B cell (primary cell): ENCODE measurements around the gene AIG1. TPM values are rescaled to one million over a fixed set of nuclear protein-coding genes. Genes with fewer than 3 reads are reported as not detected.

Experiments
- ATAC-seq: fragments of 200-7000 bp; cut with Tn5 transposase; one replicate; pipeline ENCODE4 v1.10.0; 2021; ENCODE audit warnings: low read depth, mild to moderate bottlenecking, moderate number of reproducible peaks, moderate library complexity
- CTCF ChIA-PET: fragments of 350-600 bp; sonication (Branson Sonifier 250); formaldehyde crosslinking; loops from one replicate; lab custom pipeline; 2021; ENCODE audit warnings: antibody characterized with exemption, inconsistent platforms; lab: Charles Lee
- POLR2A ChIA-PET: fragments of 350-600 bp; sonication (Branson Sonifier 250); formaldehyde crosslinking; loops from one replicate; lab custom pipeline; 2021; ENCODE audit warnings: antibody characterized with exemption; lab: Charles Lee
- DNase-seq: peaks from one replicate; pipeline ENCODE4 v3.0.0; 2013
- H2AFZ ChIP-seq: 2 replicates; pipeline ENCODE4 v1.6.1; 2012; ENCODE audit warnings: mild to moderate bottlenecking, low read depth, low read length; ENCODE audit not compliant: insufficient read depth, poor library complexity, severe bottlenecking
- H3K27ac ChIP-seq, 2 donors: 1 replicate in 1 of 2; 2 replicates in 1 of 2; pipeline ENCODE4 v1.5.1; 2012 to 2013; ENCODE audit warnings: low read length in 2 of 2, mild to moderate bottlenecking in 2 of 2, moderate library complexity in 1 of 2
- H3K27me3 ChIP-seq, 4 experiments: fragments of 200-600 bp in 1 of 4; sonication (generic) in 1 of 4; replicated peaks in 1 of 4; 1 replicate in 2 of 4; 2 replicates in 2 of 4; pipeline versions ENCODE4 v1.6.1 to v1.7.0; 2013 to 2016; ENCODE audit warnings: low read length in 3 of 4, mild to moderate bottlenecking in 2 of 4, mixed read lengths in 1 of 4, moderate library complexity in 1 of 4; ENCODE audit not compliant: insufficient read depth in 4 of 4, control insufficient read depth in 3 of 4; ENCODE audit errors: control extremely low read depth in 1 of 4
- H3K36me3 ChIP-seq, 2 experiments: replicated peaks in 1 of 2; 1 replicate in 1 of 2; 2 replicates in 1 of 2; pipeline versions ENCODE4 v1.6.1 to v1.7.1; 2013; ENCODE audit warnings: low read length in 1 of 2; ENCODE audit not compliant: insufficient read depth in 2 of 2, control insufficient read depth in 1 of 2; ENCODE audit errors: control extremely low read depth in 1 of 2, extremely low read depth in 1 of 2
- H3K4me1 ChIP-seq, 2 donors: fragments of 200-600 bp in 1 of 2; sonication (generic) in 1 of 2; 1 replicate in 1 of 2; 2 replicates in 1 of 2; pipeline versions ENCODE4 v1.5.1 to v1.6.1; 2013 to 2017; ENCODE audit warnings: low read length in 2 of 2; ENCODE audit not compliant: control insufficient read depth in 2 of 2, insufficient read depth in 2 of 2
- H3K4me2 ChIP-seq: replicated peaks from 2 replicates; pipeline ENCODE3; 2012; ENCODE audit warnings: mild to moderate bottlenecking, low read depth, low read length; ENCODE audit not compliant: poor library complexity, severe bottlenecking
- H3K4me3 ChIP-seq, 5 experiments: fragments of 200-600 bp in 1 of 5; sonication (generic) in 1 of 5; 1 replicate in 3 of 5; 2 replicates in 2 of 5; pipeline versions ENCODE4 v1.5.1 to v1.7.0; 2011 to 2016; ENCODE audit warnings: low read length in 4 of 5, mild to moderate bottlenecking in 4 of 5, low read depth in 2 of 5, control low read depth in 1 of 5, moderate library complexity in 1 of 5; ENCODE audit not compliant: insufficient read depth in 1 of 5; ENCODE audit errors: control extremely low read depth in 1 of 5, extremely low read depth in 1 of 5
- H3K79me2 ChIP-seq: fragments of 200-600 bp; sonication (generic); one replicate; pipeline ENCODE4 v1.6.0; 2016; ENCODE audit warnings: low read length; ENCODE audit not compliant: control insufficient read depth, insufficient read depth
- H3K9ac ChIP-seq: fragments of 200-600 bp; sonication (generic); 2 replicates; pipeline ENCODE4 v1.6.1; 2017; ENCODE audit warnings: mild to moderate bottlenecking, low read length, moderate library complexity
- H3K9me3 ChIP-seq, 3 donors: one replicate each; pipeline versions ENCODE4 v1.6.1 to v1.7.1; 2013; ENCODE audit warnings: low read length in 2 of 3; ENCODE audit not compliant: control insufficient read depth in 2 of 3, insufficient read depth in 1 of 3; ENCODE audit errors: control extremely low read depth in 1 of 3
- H4K20me1 ChIP-seq: 2 replicates; pipeline ENCODE4 v1.6.0; 2012; ENCODE audit warnings: mild to moderate bottlenecking, low read length; ENCODE audit not compliant: insufficient read depth, control insufficient read depth, poor library complexity, severe bottlenecking
- H3K27ac Mint-ChIP-seq: one replicate; pipeline ENCODE4 v1.8.0; 2021; ENCODE audit warnings: mixed read lengths
- H3K27me3 Mint-ChIP-seq: one replicate; pipeline ENCODE4 v1.8.0; 2021; ENCODE audit warnings: mixed read lengths
- H3K4me1 Mint-ChIP-seq: one replicate; pipeline ENCODE4 v1.8.0; 2021; ENCODE audit warnings: mixed read lengths
- H3K4me3 Mint-ChIP-seq: one replicate; pipeline ENCODE4 v1.8.0; 2021; ENCODE audit warnings: mixed read lengths
- H3K9me3 Mint-ChIP-seq: one replicate; pipeline ENCODE4 v1.8.0; 2022; ENCODE audit warnings: mixed read lengths; ENCODE audit not compliant: insufficient read depth
- EZH2 ChIP-seq: IDR thresholded peaks from 2 replicates; pipeline ENCODE4 v1.6.1; 2012; ENCODE audit warnings: borderline replicate concordance, low read depth, mild to moderate bottlenecking, moderate library complexity, low read length; ENCODE audit not compliant: insufficient read depth, poor library complexity, severe bottlenecking
- WGBS: methylation state at CpG from one replicate; pipeline ENCODE4 v1.1.5; 2013; ENCODE audit warnings: missing lambda C conversion rate; ENCODE audit not compliant: insufficient coverage; 5-methylcytosine and 5-hydroxymethylcytosine counted together
- intact Hi-C: fragments of 100-400 bp; cut with micrococcal nuclease; formaldehyde crosslinking; loops from one replicate; pipeline ENCODE4 v1.10.0; 2022
- polyA plus RNA-seq: library from polyadenylated mRNA; depleted of rRNA; stranded (reverse); fragments of >200 nt; gene quantifications from 2 replicates; pipeline ENCODE4 v1.2.3, GENCODE V29; 2012
- total RNA-seq, 2 donors: library from RNA; stranded (reverse); fragments of 120-200 nt in 1 of 2; gene quantifications; 1 replicate in 1 of 2; 2 replicates in 1 of 2; pipeline versions ENCODE4 v1.2.3 to v1.2.4, GENCODE V29; 2013 to 2022
- TF ChIP-seq, protein P1 (sequence below): fragments of 200-600 bp; IDR thresholded peaks from one replicate; pipeline ENCODE4 v1.8.0; 2022; ENCODE audit warnings: antibody characterized with exemption, mild to moderate bottlenecking

The AIG1 gene
- total and polyA plus RNA-seq, 2 donors (not counting 1 experiment from before 2014, with no cell fraction given) = 7.0 to 9.0 TPM

DNA sequence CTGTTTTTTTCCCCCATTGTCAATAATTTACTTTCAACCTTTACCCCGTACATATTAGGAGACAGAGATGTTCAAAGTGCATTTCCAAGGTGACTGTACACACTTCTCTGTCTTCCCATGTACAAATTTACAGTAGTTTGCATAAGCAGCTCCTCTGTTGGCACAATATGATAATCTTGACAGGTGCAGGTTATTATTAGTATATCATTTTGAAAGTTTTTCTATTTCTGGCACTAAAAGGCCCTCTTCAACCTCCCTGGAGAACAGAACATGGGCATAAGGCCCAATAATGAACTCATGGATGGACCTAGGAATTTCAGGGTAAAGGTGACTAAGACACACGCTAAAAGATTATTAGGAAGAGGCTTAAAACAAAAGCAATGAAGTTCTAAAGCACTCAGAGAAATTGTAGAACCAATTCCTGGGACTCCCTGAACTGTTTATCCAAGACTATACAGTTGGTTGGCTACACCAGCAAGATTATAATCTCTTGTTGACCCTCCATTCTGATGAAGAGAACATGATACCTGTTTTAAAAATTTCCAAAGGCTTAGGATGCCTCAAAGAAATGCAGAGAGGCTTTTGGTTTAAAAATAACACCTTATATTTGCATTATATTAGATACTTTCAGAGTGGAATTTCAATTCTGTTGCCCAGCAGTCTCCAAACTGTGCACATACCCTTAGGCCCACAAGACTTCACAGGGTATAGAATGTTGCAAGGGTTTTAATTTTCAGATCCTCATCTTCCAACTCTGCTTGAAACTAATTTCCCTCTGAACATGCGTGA is 1.1 kb downstream of the AIG1 start:
- H3K27ac ChIP-seq = peak overlapping the region in 1 of 2 donors; percentile 0
- no peaks in the 10 kb centered on the region for H3K9me3 Mint-ChIP-seq
- CTCF ChIA-PET = interaction anchor here (0.7 to 0.9 kb wide), 2 partner anchors 127 to 433 kb away, joined by 3 read pairs; no protein-coding TSS in a partner anchor

More for the DNA sequence above, 1.1 kb downstream of the AIG1 start:
- Histone ChIP-seq H3K9ac (peak overlapping the region; percentile 86), H3K9me3 (no peaks in the 10 kb centered on the region), H3K4me3 (peak overlapping the region in 1 of 5 experiments; percentile 81), H3K36me3 (no peaks in the 10 kb centered on the region), H3K4me2 (peak overlapping the region; percentile 94), H4K20me1 (no peaks in the 10 kb centered on the region), H3K4me1 (peaks cover 13 to 16% of the 10 kb centered on the region in 2 donors), H2AFZ (peak overlapping the region; percentile 94), H3K27me3 (no peaks in the 10 kb centered on the region), H3K79me2 (no peaks in the 10 kb centered on the region)
- H3K4me3 Mint-ChIP-seq = peak overlapping the region; percentile 96
- DNase-seq (peak; percentile 6), ATAC-seq (no peak)
- POLR2A ChIA-PET = no interaction called here
- WGBS = 100% methylated on average over 1 of the region's 3 CpGs
- intact Hi-C loops = loop anchor here (2.0 to 5.0 kb wide), 3 partner anchors 36 to 915 kb away; partner anchors contain the start of genes ADAT2, NMBR, PEX3 and VTA1
- TF ChIP-seq, protein P1, sequence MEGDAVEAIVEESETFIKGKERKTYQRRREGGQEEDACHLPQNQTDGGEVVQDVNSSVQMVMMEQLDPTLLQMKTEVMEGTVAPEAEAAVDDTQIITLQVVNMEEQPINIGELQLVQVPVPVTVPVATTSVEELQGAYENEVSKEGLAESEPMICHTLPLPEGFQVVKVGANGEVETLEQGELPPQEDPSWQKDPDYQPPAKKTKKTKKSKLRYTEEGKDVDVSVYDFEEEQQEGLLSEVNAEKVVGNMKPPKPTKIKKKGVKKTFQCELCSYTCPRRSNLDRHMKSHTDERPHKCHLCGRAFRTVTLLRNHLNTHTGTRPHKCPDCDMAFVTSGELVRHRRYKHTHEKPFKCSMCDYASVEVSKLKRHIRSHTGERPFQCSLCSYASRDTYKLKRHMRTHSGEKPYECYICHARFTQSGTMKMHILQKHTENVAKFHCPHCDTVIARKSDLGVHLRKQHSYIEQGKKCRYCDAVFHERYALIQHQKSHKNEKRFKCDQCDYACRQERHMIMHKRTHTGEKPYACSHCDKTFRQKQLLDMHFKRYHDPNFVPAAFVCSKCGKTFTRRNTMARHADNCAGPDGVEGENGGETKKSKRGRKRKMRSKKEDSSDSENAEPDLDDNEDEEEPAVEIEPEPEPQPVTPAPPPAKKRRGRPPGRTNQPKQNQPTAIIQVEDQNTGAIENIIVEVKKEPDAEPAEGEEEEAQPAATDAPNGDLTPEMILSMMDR = no peak
- no peak for TF ChIP-seq EZH2
- no peaks in the 10 kb centered on the region for H3K27me3 Mint-ChIP-seq
- peak overlapping the region; percentile 93 for H3K27ac Mint-ChIP-seq
- peaks cover 24% of the 10 kb centered on the region for H3K4me1 Mint-ChIP-seq
